ENCODE measurements around the gene MPV17L.
"Not testable (repeated sequence)": the region's sequence is repeated elsewhere in the genome, so short reads cannot be mapped to it uniquely, and the experiment has no call there.

Gene MPV17L

GRCh38 chr16:15427648-15428239 lies 32.2 kb downstream of the MPV17L start:
- H3K4me3 ChIP-seq (ENCODE audit: low read length): no peak overlapping the region
- no peaks in the 10 kb centered on the region for H3K9me2 ChIP-seq (replicated peaks; ENCODE audit: control insufficient read depth, low read length)
- no peak for TF ChIP-seq EZH2phosphoT487 (IDR thresholded peaks at IDR 0.05; ENCODE audit: borderline replicate concordance, low read length)
- TF ChIP-seq, protein P1, sequence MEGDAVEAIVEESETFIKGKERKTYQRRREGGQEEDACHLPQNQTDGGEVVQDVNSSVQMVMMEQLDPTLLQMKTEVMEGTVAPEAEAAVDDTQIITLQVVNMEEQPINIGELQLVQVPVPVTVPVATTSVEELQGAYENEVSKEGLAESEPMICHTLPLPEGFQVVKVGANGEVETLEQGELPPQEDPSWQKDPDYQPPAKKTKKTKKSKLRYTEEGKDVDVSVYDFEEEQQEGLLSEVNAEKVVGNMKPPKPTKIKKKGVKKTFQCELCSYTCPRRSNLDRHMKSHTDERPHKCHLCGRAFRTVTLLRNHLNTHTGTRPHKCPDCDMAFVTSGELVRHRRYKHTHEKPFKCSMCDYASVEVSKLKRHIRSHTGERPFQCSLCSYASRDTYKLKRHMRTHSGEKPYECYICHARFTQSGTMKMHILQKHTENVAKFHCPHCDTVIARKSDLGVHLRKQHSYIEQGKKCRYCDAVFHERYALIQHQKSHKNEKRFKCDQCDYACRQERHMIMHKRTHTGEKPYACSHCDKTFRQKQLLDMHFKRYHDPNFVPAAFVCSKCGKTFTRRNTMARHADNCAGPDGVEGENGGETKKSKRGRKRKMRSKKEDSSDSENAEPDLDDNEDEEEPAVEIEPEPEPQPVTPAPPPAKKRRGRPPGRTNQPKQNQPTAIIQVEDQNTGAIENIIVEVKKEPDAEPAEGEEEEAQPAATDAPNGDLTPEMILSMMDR (IDR thresholded peaks at IDR 0.05; ENCODE audit: low read depth, low read length, poor library complexity, severe bottlenecking): peak; percentile 62
- peaks cover 3% of the 10 kb centered on the region; the same call in 1 of the 2 replicates for H3K27me3 ChIP-seq (ENCODE audit: control insufficient read depth, low read length)
- no peak overlapping the region for H3K27ac ChIP-seq (ENCODE audit: low read depth, low read length)
- no peaks in the 10 kb centered on the region for H3K4me1 ChIP-seq (ENCODE audit: control insufficient read depth, low read length)
- H3K79me2 ChIP-seq (ENCODE audit: control insufficient read depth, low read length): no peaks in the 10 kb centered on the region
- H3F3A ChIP-seq (ENCODE audit: control insufficient read depth, insufficient read depth): no peaks in the 10 kb centered on the region
- H3K9me3 ChIP-seq (ENCODE audit: control insufficient read depth, insufficient read depth, low read length): no peaks in the 10 kb centered on the region
- H3K36me3 ChIP-seq (ENCODE audit: control insufficient read depth, low read length): no peaks in the 10 kb centered on the region
- H4K20me1 ChIP-seq (ENCODE audit: control insufficient read depth, insufficient read depth, low read depth, low read length): no peaks in the 10 kb centered on the region
- H3K4me2 ChIP-seq (ENCODE audit: low read length): no peak overlapping the region

- not testable (repeated sequence) for H3K79me2 ChIP-seq (ENCODE audit: control insufficient read depth, low read length); H3K4me1 ChIP-seq (ENCODE audit: control insufficient read depth, low read length); H4K20me1 ChIP-seq (ENCODE audit: control insufficient read depth, insufficient read depth, low read depth, low read length); H3K27ac ChIP-seq (ENCODE audit: low read depth, low read length); H3K4me3 ChIP-seq (ENCODE audit: low read length); H3K36me3 ChIP-seq (ENCODE audit: control insufficient read depth, low read length); H3K4me2 ChIP-seq (ENCODE audit: low read length); H3K9me3 ChIP-seq (ENCODE audit: control insufficient read depth, insufficient read depth, low read length); H3K9me2 ChIP-seq (replicated peaks; ENCODE audit: control insufficient read depth, low read length); H3F3A ChIP-seq (ENCODE audit: control insufficient read depth, insufficient read depth)
- peaks cover 15% of the 10 kb centered on the region for H3K27me3 ChIP-seq (ENCODE audit: control insufficient read depth, low read length)
These were observed 35.3 kb downstream of the MPV17L start for GRCh38 chr16:15430884-15431283.

GRCh38 chr16:15434079-15434424 lies 38.5 kb downstream of the MPV17L start:
- Histone ChIP-seq H3K9me2 (replicated peaks; ENCODE audit: control insufficient read depth, low read length) (no peaks in the 10 kb centered on the region), H3K4me2 (ENCODE audit: low read length) (no peak overlapping the region), H3K9me3 (ENCODE audit: control insufficient read depth, insufficient read depth, low read length) (no peaks in the 10 kb centered on the region), H3K4me3 (ENCODE audit: low read length) (no peak overlapping the region), H3K27ac (ENCODE audit: low read depth, low read length) (no peak overlapping the region), H3F3A (ENCODE audit: control insufficient read depth, insufficient read depth) (no peaks in the 10 kb centered on the region), H3K79me2 (ENCODE audit: control insufficient read depth, low read length) (no peaks in the 10 kb centered on the region), H3K27me3 (ENCODE audit: control insufficient read depth, low read length) (peaks cover 19% of the 10 kb centered on the region), H3K4me1 (ENCODE audit: control insufficient read depth, low read length) (no peaks in the 10 kb centered on the region), H4K20me1 (ENCODE audit: control insufficient read depth, insufficient read depth, low read depth, low read length) (no peaks in the 10 kb centered on the region), H3K36me3 (ENCODE audit: control insufficient read depth, low read length) (no peaks in the 10 kb centered on the region)
- TF ChIP-seq EZH2phosphoT487 (IDR thresholded peaks at IDR 0.05; ENCODE audit: borderline replicate concordance, low read length): no peak

- Histone ChIP-seq H3K36me3 (ENCODE audit: control insufficient read depth, low read length) (no peaks in the 10 kb centered on the region), H3K4me2 (ENCODE audit: low read length) (no peak within 1 kb of the TSS), H3K27ac (ENCODE audit: low read depth, low read length) (no peak within 1 kb of the TSS), H3K9me3 (ENCODE audit: control insufficient read depth, insufficient read depth, low read length) (no peaks in the 10 kb centered on the region), H3K9me2 (replicated peaks; ENCODE audit: control insufficient read depth, low read length) (no peaks in the 10 kb centered on the region), H4K20me1 (ENCODE audit: control insufficient read depth, insufficient read depth, low read depth, low read length) (no peaks in the 10 kb centered on the region), H3K27me3 (ENCODE audit: control insufficient read depth, low read length) (peaks cover 19% of the 10 kb centered on the region), H3K4me1 (ENCODE audit: control insufficient read depth, low read length) (no peaks in the 10 kb centered on the region), H3K79me2 (ENCODE audit: control insufficient read depth, low read length) (no peaks in the 10 kb centered on the region), H3K4me3 (ENCODE audit: low read length) (no peak within 1 kb of the TSS), H3F3A (ENCODE audit: control insufficient read depth, insufficient read depth) (no peaks in the 10 kb centered on the region)
- TF ChIP-seq, protein P1 (IDR thresholded peaks at IDR 0.05; ENCODE audit: low read depth, low read length, poor library complexity, severe bottlenecking): no peak
- TF ChIP-seq EZH2phosphoT487 (IDR thresholded peaks at IDR 0.05; ENCODE audit: borderline replicate concordance, low read length): no peak
These were observed 39.1 kb downstream of the MPV17L start, which contains the start of gene BMERB1 for GRCh38 chr16:15434425-15435215. TSS of gene BMERB1 (plus strand) at chr16:15434588. CDS start at chr16:15434654, 66 bp downstream.
